ENCODE results near the gene TRIM63.

TRIM63 gene

DNA sequence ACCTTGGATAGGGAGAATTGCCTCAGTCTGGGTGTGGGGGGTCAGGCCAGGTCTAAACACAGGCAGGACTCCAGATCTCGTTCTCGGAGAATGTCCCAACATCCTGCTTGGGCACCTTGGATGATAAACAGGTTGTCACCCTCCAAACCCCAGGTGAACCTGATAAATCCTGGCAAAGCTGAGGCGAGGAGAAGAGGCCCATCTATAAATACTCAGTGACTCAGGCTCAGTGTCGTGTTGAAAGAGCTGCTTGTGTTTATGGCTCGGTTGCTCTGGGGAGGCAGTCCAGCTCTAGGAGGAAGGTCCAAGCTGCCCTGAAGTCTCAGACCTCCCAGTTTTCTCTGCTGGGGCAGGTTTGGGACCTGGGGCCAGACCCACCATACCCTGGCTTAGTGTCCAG lies 15.8 kb upstream of the TRIM63 start:
- H3K4me1 ChIP-seq (ENCODE audit: control insufficient read depth, low read depth, low read length) = peaks cover 6% of the 10 kb centered on the region
- no peaks in the 10 kb centered on the region for H3K27me3 ChIP-seq (ENCODE audit: control insufficient read depth, insufficient read depth, low read length)
- H3K9ac ChIP-seq (ENCODE audit: low read length) = no peak overlapping the region
- H3K9me3 ChIP-seq (ENCODE audit: control insufficient read depth, low read depth, low read length) = no peaks in the 10 kb centered on the region
- H3K4me3 ChIP-seq (ENCODE audit: low read length) = no peak overlapping the region
- H3K36me3 ChIP-seq (ENCODE audit: control insufficient read depth, low read depth, low read length) = no peaks in the 10 kb centered on the region
- H3K27ac ChIP-seq (ENCODE audit: low read length) = no peak overlapping the region

DNA sequence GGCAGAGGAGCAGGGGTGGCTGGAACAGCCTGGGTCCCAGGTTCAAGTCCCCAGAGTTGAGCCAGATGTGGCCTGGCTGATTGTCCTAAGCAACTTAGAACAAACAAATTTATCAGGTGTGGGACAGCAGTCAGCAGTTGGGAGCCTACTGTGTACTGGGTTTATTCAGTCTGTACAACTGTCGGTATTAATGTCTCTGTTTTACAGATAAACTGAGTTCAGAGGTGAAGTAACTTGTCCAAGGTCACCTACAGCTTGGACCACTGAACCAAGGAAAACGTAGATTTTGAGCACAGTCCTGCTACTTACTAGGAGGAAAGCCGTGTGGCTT lies 14.6 kb upstream of the TRIM63 start:
- Histone ChIP-seq H3K27ac (ENCODE audit: low read length) (no peak overlapping the region), H3K4me3 (ENCODE audit: low read length) (no peak overlapping the region), H3K36me3 (ENCODE audit: control insufficient read depth, low read depth, low read length) (no peaks in the 10 kb centered on the region), H3K9ac (ENCODE audit: low read length) (no peak overlapping the region), H3K27me3 (ENCODE audit: control insufficient read depth, insufficient read depth, low read length) (no peaks in the 10 kb centered on the region), H3K4me1 (ENCODE audit: control insufficient read depth, low read depth, low read length) (peaks cover 6% of the 10 kb centered on the region), H3K9me3 (ENCODE audit: control insufficient read depth, low read depth, low read length) (no peaks in the 10 kb centered on the region)

DNA sequence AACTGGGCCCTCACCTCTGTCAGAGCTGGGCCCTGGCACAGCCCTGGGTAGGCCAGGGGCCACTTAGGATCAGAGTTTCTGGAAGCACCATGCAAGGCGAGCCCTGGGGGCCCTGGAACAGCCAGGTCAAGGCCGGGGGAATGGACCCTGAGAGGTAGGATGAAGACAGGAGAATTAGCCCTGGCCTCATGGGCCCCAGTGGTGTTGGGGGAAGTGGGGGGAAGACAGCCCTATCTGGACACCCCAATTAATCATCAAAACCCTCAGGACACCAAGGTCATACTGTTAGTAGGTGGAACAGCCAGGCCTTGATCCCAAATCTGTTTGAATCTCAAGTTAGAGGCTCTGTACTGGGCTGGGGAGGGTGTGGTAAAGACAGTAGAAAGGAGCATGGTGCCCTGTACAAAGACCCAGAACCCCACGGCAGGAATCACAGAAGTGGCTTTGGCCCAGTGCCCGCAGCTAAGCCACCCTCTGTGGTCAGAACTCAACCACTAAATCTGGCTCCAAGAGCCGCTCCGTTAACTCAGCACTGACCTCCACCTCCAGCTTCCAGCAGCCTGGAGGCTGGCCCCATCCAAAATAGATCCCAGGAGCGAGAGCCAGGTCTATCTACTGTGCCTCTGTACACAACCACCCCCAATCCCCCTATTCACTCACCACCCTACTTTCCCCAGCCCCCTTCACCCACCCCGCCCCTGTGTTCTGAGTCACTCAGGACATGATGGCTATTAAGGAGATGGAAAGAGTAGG lies 14.0 kb upstream of the TRIM63 start:
- Histone ChIP-seq H3K9ac (ENCODE audit: low read length) (no peak overlapping the region), H3K36me3 (ENCODE audit: control insufficient read depth, low read depth, low read length) (no peaks in the 10 kb centered on the region), H3K27ac (ENCODE audit: low read length) (no peak overlapping the region), H3K27me3 (ENCODE audit: control insufficient read depth, insufficient read depth, low read length) (no peaks in the 10 kb centered on the region), H3K9me3 (ENCODE audit: control insufficient read depth, low read depth, low read length) (no peaks in the 10 kb centered on the region), H3K4me3 (ENCODE audit: low read length) (no peak overlapping the region), H3K4me1 (ENCODE audit: control insufficient read depth, low read depth, low read length) (peaks cover 6% of the 10 kb centered on the region)

DNA sequence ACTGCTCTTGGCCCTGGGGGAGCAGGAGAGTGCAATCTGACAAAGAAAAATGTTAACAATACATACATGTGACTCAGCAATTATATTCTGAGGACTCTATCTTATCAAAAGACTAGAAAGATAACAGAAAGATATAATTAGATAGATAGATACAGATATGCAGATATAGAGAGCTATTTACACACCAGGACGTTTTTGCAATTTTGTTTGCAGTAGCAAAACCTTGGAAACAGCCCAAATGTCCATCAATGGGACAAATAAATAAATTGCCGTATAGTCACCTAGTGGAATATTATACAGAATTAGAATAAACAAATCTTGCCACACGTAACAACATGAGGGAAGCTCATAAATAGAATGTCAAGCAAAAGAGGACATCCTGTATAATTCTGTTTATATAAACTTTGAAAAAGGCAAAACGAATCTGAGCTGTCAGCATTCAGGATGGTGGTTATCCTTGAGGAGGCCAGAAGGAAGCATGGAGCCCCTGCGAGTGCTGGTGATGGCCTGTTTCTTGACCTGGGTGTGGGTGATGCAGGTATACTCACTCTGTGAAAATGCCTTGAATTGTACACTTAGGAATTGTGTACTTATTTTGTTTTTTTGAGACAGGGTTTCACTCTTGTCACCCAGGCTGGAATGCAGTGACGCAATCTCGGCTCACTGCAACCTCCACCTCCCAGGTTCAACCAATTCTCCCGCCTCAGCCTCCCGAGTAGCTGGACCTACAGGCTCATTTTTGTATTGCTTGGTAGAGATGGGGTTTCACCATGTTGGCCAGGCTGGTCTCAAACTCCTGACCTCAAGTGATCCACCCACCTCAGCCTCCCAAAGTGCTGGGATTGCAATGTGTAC lies 12.8 kb upstream of the TRIM63 start:
- no peak overlapping the region for H3K27ac ChIP-seq (ENCODE audit: low read length)
- H3K27me3 ChIP-seq (ENCODE audit: control insufficient read depth, insufficient read depth, low read length) = no peaks in the 10 kb centered on the region
- no peak overlapping the region for H3K9ac ChIP-seq (ENCODE audit: low read length)
- no peaks in the 10 kb centered on the region for H3K36me3 ChIP-seq (ENCODE audit: control insufficient read depth, low read depth, low read length)
- no peak overlapping the region for H3K4me3 ChIP-seq (ENCODE audit: low read length)
- peaks cover 6% of the 10 kb centered on the region for H3K4me1 ChIP-seq (ENCODE audit: control insufficient read depth, low read depth, low read length)
- no peaks in the 10 kb centered on the region for H3K9me3 ChIP-seq (ENCODE audit: control insufficient read depth, low read depth, low read length)

DNA sequence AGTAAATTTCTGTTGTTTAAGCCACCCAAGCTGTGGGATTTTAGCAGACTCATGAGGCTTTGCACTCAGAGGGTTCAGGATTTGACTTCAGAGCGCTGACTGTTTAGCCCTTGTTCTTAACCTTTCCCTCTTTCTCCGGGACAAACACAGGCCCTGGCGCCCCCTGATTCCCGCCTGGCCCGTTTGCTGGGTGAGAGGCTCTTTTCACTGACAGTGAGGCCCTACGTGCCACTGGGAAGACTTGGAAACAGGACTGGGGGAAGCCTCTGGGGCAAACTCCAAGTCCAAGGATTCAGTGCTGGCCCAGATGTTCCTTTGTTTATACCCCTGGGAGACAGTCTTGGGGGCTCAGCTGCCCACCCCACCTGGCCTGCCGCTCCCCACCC lies 11.7 kb upstream of the TRIM63 start:
- no peak overlapping the region for H3K27ac ChIP-seq (ENCODE audit: low read length)
- no peak overlapping the region for H3K4me3 ChIP-seq (ENCODE audit: low read length)
- no peaks in the 10 kb centered on the region for H3K36me3 ChIP-seq (ENCODE audit: control insufficient read depth, low read depth, low read length)
- H3K9ac ChIP-seq (ENCODE audit: low read length) = no peak overlapping the region
- H3K4me1 ChIP-seq (ENCODE audit: control insufficient read depth, low read depth, low read length) = peaks cover 6% of the 10 kb centered on the region
- H3K27me3 ChIP-seq (ENCODE audit: control insufficient read depth, insufficient read depth, low read length) = no peaks in the 10 kb centered on the region
- no peaks in the 10 kb centered on the region for H3K9me3 ChIP-seq (ENCODE audit: control insufficient read depth, low read depth, low read length)

DNA sequence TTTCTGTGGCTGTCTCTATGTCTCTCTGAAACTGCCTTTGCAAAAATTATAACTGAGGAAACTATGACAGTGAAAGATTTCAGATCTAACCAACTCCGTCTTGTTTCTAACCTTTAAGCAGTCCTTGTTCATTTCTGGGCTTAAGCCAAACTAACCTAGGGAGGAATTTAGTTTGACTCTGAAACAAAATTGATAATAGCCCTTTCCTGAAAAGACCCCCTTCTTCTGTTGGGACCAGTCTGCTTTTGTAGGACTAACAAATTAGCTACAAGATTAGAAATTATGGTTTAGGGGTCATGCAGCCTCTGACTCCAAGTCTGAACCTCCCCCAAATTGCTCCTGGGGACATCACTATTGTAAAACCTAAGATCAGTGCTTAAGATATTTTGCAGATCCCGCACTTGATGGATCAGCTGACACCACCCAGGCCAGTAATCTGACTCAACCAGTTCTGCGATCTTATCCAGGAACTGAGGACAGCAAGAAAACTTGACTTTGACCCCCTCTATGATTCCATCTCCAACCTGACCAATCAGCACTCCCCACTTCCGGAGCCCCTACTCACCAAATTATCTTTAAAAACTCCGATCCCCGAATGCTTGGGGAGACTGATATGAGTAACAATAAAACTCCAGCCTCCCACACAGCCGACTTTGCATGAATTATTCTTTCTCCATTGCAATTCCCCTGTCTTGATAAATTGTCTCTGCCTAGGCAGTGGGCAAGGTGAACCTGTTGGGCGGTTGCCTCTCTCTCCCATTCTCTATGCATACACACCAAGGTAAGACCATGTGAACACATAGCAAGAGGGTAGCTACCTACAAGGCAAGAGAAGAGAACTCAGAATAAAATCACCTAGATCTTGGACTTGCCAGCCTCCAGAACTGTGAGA lies 11.1 kb upstream of the TRIM63 start:
- H3K27me3 ChIP-seq (ENCODE audit: control insufficient read depth, insufficient read depth, low read length) = no peaks in the 10 kb centered on the region
- no peak overlapping the region for H3K9ac ChIP-seq (ENCODE audit: low read length)
- no peaks in the 10 kb centered on the region for H3K9me3 ChIP-seq (ENCODE audit: control insufficient read depth, low read depth, low read length)
- no peak overlapping the region for H3K4me3 ChIP-seq (ENCODE audit: low read length)
- H3K27ac ChIP-seq (ENCODE audit: low read length) = no peak overlapping the region
- H3K36me3 ChIP-seq (ENCODE audit: control insufficient read depth, low read depth, low read length) = no peaks in the 10 kb centered on the region
- peaks cover 6% of the 10 kb centered on the region for H3K4me1 ChIP-seq (ENCODE audit: control insufficient read depth, low read depth, low read length)

DNA sequence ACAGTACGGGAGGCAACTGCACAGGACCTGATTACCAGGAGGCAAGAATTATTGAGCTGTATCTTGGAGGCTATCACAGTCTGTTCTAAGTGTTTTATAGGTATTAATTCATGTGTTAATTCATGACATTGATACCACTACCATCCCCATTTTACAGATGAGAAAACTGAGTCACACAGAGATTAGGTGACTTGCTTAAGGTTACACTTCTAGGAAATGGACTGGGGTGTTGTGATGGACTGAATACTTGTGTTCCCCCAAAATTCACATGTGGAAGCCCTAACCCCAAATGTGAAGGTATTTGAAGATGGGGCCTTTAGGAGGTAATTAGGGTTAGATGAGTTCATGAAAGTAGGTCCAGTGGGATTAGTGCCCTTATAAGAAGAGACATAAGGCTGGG lies 10.1 kb upstream of the TRIM63 start:
- Histone ChIP-seq H3K4me3 (ENCODE audit: low read length) (no peak overlapping the region), H3K27me3 (ENCODE audit: control insufficient read depth, insufficient read depth, low read length) (no peaks in the 10 kb centered on the region), H3K9ac (ENCODE audit: low read length) (no peak overlapping the region), H3K27ac (ENCODE audit: low read length) (no peak overlapping the region), H3K36me3 (ENCODE audit: control insufficient read depth, low read depth, low read length) (no peaks in the 10 kb centered on the region), H3K9me3 (ENCODE audit: control insufficient read depth, low read depth, low read length) (no peaks in the 10 kb centered on the region), H3K4me1 (ENCODE audit: control insufficient read depth, low read depth, low read length) (peaks cover 6% of the 10 kb centered on the region)

DNA sequence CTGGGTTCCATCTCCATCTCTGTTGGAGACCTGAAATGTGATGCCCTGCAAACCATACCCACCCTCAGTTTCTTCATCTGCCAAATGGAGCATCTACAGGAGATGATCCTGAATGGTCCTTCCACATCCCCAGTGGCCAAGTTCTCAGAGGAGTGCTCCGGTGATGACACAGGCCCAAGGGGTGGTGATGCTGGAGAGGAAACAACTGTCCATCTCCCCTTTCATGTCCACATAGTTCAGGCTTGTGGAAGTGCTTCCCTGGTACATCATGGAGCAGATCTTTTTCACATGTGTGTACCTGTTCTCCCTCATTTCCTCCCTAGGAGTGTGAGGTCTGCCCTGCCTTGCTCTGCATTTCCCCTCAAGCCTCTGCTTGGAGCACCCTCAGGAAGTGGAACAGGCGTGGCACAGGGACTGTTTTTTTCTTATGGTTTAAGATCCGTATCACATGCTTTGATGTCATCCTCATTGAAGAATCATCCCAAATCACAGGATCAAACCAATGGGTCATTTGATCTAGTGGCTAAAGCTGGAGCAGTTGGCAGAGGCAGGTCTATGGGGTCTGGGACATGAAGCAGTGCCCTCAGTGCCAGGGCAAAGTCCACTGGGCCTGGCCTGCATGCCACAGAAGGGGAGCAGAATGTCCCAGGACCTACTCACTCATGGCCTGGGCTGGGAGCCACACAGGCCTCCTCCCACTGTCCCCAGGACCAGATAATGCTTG lies 8.2 kb upstream of the TRIM63 start:
- Histone ChIP-seq H3K9me3 (ENCODE audit: control insufficient read depth, low read depth, low read length) (no peaks in the 10 kb centered on the region), H3K27ac (ENCODE audit: low read length) (no peak overlapping the region), H3K36me3 (ENCODE audit: control insufficient read depth, low read depth, low read length) (no peaks in the 10 kb centered on the region), H3K4me3 (ENCODE audit: low read length) (no peak overlapping the region), H3K9ac (ENCODE audit: low read length) (no peak overlapping the region), H3K4me1 (ENCODE audit: control insufficient read depth, low read depth, low read length) (peaks cover 6% of the 10 kb centered on the region), H3K27me3 (ENCODE audit: control insufficient read depth, insufficient read depth, low read length) (no peaks in the 10 kb centered on the region)

DNA sequence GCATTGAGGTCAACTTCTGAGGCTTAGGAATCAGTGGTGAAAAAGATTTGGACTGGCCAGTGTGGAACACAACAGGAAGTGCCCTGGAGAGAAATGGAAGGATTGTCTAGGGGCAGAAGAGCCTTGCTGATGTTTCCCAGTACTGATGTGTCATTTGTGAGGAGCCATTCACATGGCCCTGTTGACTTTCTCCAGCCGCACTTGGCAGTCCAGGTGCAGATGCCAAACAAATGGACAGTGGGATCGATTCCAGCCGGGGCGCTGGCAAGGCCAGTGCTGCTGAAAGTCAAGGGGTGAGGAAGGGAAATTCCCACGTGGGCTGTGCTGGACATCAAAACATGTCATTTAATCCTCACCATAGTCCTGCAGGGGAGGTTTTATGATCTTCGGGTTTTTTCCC lies 4.9 kb upstream of the TRIM63 start:
- Histone ChIP-seq H3K27ac (ENCODE audit: low read length) (no peak overlapping the region), H3K9me3 (ENCODE audit: control insufficient read depth, low read depth, low read length) (no peaks in the 10 kb centered on the region), H3K9ac (ENCODE audit: low read length) (no peak overlapping the region), H3K36me3 (ENCODE audit: control insufficient read depth, low read depth, low read length) (no peaks in the 10 kb centered on the region), H3K27me3 (ENCODE audit: control insufficient read depth, insufficient read depth, low read length) (no peaks in the 10 kb centered on the region), H3K4me3 (ENCODE audit: low read length) (no peak overlapping the region), H3K4me1 (ENCODE audit: control insufficient read depth, low read depth, low read length) (no peaks in the 10 kb centered on the region)

DNA sequence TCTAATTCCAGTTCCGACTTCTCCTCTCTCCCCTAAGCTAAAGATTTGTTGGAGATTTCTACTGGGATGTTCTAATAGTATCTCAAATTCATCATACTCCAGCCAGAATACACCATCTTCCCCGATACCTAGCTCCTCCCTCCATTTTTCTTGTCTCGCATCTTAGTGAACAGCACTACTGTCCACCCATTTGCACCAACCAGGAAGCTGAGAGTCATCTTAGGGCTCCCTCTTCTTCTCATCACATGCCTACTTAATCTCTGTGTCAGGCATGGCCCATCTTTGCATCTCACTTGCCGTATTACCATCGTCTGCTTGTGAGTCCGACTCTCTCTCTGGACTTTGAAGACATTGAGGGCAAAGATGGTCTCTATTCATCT lies 3.5 kb upstream of the TRIM63 start:
- H3K9me3 ChIP-seq (ENCODE audit: control insufficient read depth, low read depth, low read length) = no peaks in the 10 kb centered on the region
- H3K4me3 ChIP-seq (ENCODE audit: low read length) = no peak overlapping the region
- no peak overlapping the region for H3K27ac ChIP-seq (ENCODE audit: low read length)
- H3K4me1 ChIP-seq (ENCODE audit: control insufficient read depth, low read depth, low read length) = no peaks in the 10 kb centered on the region
- H3K36me3 ChIP-seq (ENCODE audit: control insufficient read depth, low read depth, low read length) = no peaks in the 10 kb centered on the region
- no peak overlapping the region for H3K9ac ChIP-seq (ENCODE audit: low read length)
- H3K27me3 ChIP-seq (ENCODE audit: control insufficient read depth, insufficient read depth, low read length) = no peaks in the 10 kb centered on the region

Data from iPS-18a (cell line).